GM12873 (cell line): ENCODE measurements around the gene MAPK1.

Experiments used
- CTCF ChIP-seq: IDR thresholded peaks from 2 replicates; pipeline ENCODE4 v1.5.1; 2012; ENCODE audit warnings: low read depth, mild to moderate bottlenecking, moderate library complexity, low read length, control low read depth; ENCODE audit not compliant: insufficient read depth; ENCODE audit errors: missing control alignments

The MAPK1 gene

GRCh38 chr22:21727768-21728167 lies 139.7 kb downstream of the MAPK1 start:
- TF ChIP-seq CTCF: no peak

GRCh38 chr22:21727159-21727558 lies 140.3 kb downstream of the MAPK1 start:
- no peak for TF ChIP-seq CTCF

GRCh38 chr22:21726650-21727049 lies 140.8 kb downstream of the MAPK1 start:
- peak; percentile 74 for TF ChIP-seq CTCF

GRCh38 chr22:21725956-21726649 lies 141.3 kb downstream of the MAPK1 start:
- no peak for TF ChIP-seq CTCF

GRCh38 chr22:21719024-21719423 lies 148.4 kb downstream of the MAPK1 start:
- TF ChIP-seq CTCF: no peak

GRCh38 chr22:21718499-21718898 lies 148.9 kb downstream of the MAPK1 start:
- no peak for TF ChIP-seq CTCF

GRCh38 chr22:21714786-21715185 lies 152.7 kb downstream of the MAPK1 start:
- no peak for TF ChIP-seq CTCF
